ENCODE data around the gene CCDC80.

GRCh38 chr3:112635674-112636073 lies 5.3 kb downstream of the CCDC80 start:
- TF ChIP-seq, protein P1, sequence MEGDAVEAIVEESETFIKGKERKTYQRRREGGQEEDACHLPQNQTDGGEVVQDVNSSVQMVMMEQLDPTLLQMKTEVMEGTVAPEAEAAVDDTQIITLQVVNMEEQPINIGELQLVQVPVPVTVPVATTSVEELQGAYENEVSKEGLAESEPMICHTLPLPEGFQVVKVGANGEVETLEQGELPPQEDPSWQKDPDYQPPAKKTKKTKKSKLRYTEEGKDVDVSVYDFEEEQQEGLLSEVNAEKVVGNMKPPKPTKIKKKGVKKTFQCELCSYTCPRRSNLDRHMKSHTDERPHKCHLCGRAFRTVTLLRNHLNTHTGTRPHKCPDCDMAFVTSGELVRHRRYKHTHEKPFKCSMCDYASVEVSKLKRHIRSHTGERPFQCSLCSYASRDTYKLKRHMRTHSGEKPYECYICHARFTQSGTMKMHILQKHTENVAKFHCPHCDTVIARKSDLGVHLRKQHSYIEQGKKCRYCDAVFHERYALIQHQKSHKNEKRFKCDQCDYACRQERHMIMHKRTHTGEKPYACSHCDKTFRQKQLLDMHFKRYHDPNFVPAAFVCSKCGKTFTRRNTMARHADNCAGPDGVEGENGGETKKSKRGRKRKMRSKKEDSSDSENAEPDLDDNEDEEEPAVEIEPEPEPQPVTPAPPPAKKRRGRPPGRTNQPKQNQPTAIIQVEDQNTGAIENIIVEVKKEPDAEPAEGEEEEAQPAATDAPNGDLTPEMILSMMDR (conservative IDR thresholded peaks at IDR 0.05), result no peak
- no peak for TF ChIP-seq ZFX (IDR thresholded peaks at IDR 0.05)

All from C4-2B (cell line).